CD4-positive, alpha-beta memory T cell (primary cell): Measurements from ENCODE around the gene RGS3. TPM values are rescaled to one million over a fixed set of nuclear protein-coding genes. Genes with fewer than 3 reads are reported as not detected.

Experiments
- CTCF ChIA-PET: fragments of 350-600 bp; sonication (Branson Sonifier 250); formaldehyde crosslinking; loops from one replicate; lab custom pipeline; 2021; ENCODE audit warnings: inconsistent platforms; ENCODE audit not compliant: partially characterized antibody; lab: Charles Lee
- POLR2A ChIA-PET: fragments of 350-600 bp; sonication (Branson Sonifier 250); formaldehyde crosslinking; loops from one replicate; lab custom pipeline; 2021; ENCODE audit not compliant: partially characterized antibody; lab: Charles Lee
- DNase-seq, 5 donors: peaks; one replicate each; pipeline versions ENCODE4 v3.0.0 to v3.0.0-alpha.2; 2020 to 2022; ENCODE audit warnings: mixed read lengths in 1 of 5
- H3K27ac ChIP-seq: one replicate; pipeline ENCODE4 v1.7.0; 2013; ENCODE audit warnings: low read depth, low read length
- H3K27me3 ChIP-seq: 2 replicates; pipeline ENCODE4 v1.7.0; 2013; ENCODE audit warnings: mild to moderate bottlenecking, low read length, moderate library complexity; ENCODE audit not compliant: insufficient read depth
- H3K36me3 ChIP-seq: 2 replicates; pipeline ENCODE4 v1.7.0; 2013; ENCODE audit warnings: mild to moderate bottlenecking, low read length, moderate library complexity; ENCODE audit not compliant: insufficient read depth
- H3K4me1 ChIP-seq: 2 replicates; pipeline ENCODE4 v1.7.0; 2013; ENCODE audit warnings: mild to moderate bottlenecking, low read length, moderate library complexity; ENCODE audit not compliant: insufficient read depth
- H3K4me3 ChIP-seq, 2 donors: one replicate each; pipeline ENCODE4 v1.7.0; 2013; ENCODE audit warnings: low read length in 2 of 2, mild to moderate bottlenecking in 1 of 2
- H3K9me3 ChIP-seq, 2 donors: one replicate each; pipeline ENCODE4 v1.7.0; 2013; ENCODE audit warnings: low read length in 2 of 2, control low read depth in 1 of 2; ENCODE audit not compliant: control insufficient read depth in 1 of 2
- H3K27ac Mint-ChIP-seq, 7 donors: one replicate each; pipeline ENCODE4 v1.8.0; 2020 to 2021; ENCODE audit warnings: mixed read lengths in 7 of 7, mild to moderate bottlenecking in 6 of 7, inconsistent platforms in 3 of 7, moderate library complexity in 3 of 7
- H3K27me3 Mint-ChIP-seq, 2 donors: one replicate each; pipeline ENCODE4 v1.8.0; 2020 to 2021; ENCODE audit warnings: mixed read lengths in 2 of 2
- H3K36me3 Mint-ChIP-seq, 2 donors: one replicate each; pipeline ENCODE4 v1.8.0; 2020 to 2021; ENCODE audit warnings: mixed read lengths in 2 of 2, inconsistent platforms in 1 of 2, mild to moderate bottlenecking in 1 of 2
- H3K4me1 Mint-ChIP-seq, 4 donors: one replicate each; pipeline ENCODE4 v1.8.0; 2020 to 2021; ENCODE audit warnings: mixed read lengths in 4 of 4, mild to moderate bottlenecking in 1 of 4
- H3K4me3 Mint-ChIP-seq, 8 donors: one replicate each; pipeline ENCODE4 v1.8.0; 2020 to 2021; ENCODE audit warnings: mixed read lengths in 8 of 8, mild to moderate bottlenecking in 7 of 8, moderate library complexity in 6 of 8, inconsistent platforms in 3 of 8
- H3K9me3 Mint-ChIP-seq, 8 donors: one replicate each; pipeline ENCODE4 v1.8.0; 2020 to 2021; ENCODE audit warnings: mixed read lengths in 8 of 8, mild to moderate bottlenecking in 5 of 8, inconsistent platforms in 3 of 8, moderate library complexity in 1 of 8
- intact Hi-C: fragments of 100-400 bp; cut with micrococcal nuclease; formaldehyde crosslinking; loops from one replicate; pipeline ENCODE4 v1.15.1; 2023
- polyA plus RNA-seq, 2 donors: library from polyadenylated mRNA; unstranded; fragments of 300-500 nt; fragmentation: Illumina TruSeq; gene quantifications; one replicate each; pipeline ENCODE4 v1.2.3, GENCODE V29; 2021
- total RNA-seq, 2 experiments: library from RNA; stranded (reverse); gene quantifications; one replicate each; pipeline ENCODE4 v1.2.3, GENCODE V29; 2021

RGS3 gene
- total and polyA plus RNA-seq, 4 experiments from 2014 or later = 3.4 to 23.2 (median 18.0) TPM

DNA sequence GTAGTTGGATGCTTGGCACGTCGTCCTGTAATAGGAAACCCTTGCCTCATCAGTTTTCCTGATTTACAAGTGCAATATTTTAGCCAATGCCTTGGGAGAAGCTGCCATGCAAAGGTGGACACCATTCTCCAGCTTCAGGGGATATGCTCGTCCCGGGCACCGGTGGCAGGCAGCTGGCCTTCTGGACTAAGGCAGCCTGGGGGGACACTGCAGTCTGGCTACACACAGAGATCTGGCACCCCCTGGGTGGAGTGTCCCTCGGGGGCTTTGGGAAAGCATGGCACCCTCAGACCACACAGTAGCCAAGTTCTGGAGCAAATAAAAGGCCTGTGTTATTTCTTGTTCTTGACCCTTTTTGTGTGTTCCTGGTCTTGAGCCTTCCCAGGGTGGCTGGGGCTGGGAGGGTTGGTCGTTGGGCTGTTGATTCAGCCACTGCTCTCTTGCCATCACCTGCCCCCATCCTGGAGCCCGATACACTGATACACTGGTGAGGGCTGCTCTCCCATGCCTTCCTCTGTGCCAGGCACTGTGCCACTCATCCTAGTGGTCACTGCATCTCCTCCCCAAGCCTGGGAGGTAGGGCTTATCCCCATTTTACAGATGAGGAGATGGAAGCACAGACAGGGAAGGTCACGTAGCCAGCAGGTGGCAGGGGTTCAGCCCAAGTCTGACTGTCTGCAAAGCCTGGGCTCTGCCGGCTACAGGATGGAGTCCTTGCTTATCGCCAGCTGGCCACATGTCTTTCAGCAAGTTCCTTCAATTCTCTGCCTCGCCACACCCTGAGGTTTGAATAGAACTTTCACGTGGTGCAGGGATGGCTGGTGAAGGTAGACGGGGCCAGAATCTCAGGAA is 134.1 kb downstream of the RGS3 start:
- intact Hi-C loops = no loop called here
- Histone ChIP-seq H3K9me3 (no peaks in the 10 kb centered on the region), H3K27me3 (no peaks in the 10 kb centered on the region), H3K27ac (no peak overlapping the region), H3K36me3 (peaks cover 27% of the 10 kb centered on the region), H3K4me3 (no peak overlapping the region), H3K4me1 (no peaks in the 10 kb centered on the region)
- H3K9me3 Mint-ChIP-seq = no peaks in the 10 kb centered on the region
- no peak overlapping the region for H3K4me3 Mint-ChIP-seq
- H3K4me1 Mint-ChIP-seq = peaks cover 0 to 4% (median 4%) of the 10 kb centered on the region in 4 donors
- ChIA-PET CTCF (interaction anchor here (0.9 to 2.4 kb wide), 3 partner anchors 16 to 62 kb away, joined by 3 to 5 read pairs (median 4); no protein-coding TSS in a partner anchor), POLR2A (no interaction called here)
- peaks cover 17 to 34% of the 10 kb centered on the region in 2 donors for H3K36me3 Mint-ChIP-seq
- no peak for DNase-seq
- H3K27ac Mint-ChIP-seq = peak overlapping the region in 3 of 7 donors; percentile 14 to 58 (median 30)
- no peaks in the 10 kb centered on the region for H3K27me3 Mint-ChIP-seq

DNA sequence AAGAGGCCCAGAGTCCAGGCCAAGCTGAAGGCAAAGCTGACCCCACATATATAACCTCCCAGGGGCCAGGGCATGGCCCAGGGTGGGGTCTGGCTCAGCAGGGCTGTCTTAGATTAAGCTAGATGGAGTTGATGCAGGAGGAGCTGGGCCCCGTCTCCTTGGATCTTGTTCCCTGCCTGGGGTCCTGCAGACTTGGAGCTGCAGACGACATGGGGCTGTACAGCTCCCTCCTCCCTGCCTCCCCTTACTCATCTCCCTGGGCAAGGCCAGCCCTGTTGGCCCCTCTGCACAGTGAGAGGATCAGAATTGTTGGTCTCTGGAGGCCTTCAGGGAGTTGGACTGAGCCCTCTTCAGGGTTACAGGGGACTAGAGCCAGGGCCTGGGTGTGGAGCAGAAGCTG is 134.9 kb downstream of the RGS3 start:
- H3K27me3 ChIP-seq = no peaks in the 10 kb centered on the region
- Mint-ChIP-seq H3K36me3 (peaks cover 17 to 30% of the 10 kb centered on the region in 2 donors), H3K9me3 (no peaks in the 10 kb centered on the region), H3K27ac (no peak overlapping the region), H3K27me3 (no peaks in the 10 kb centered on the region), H3K4me3 (no peak overlapping the region), H3K4me1 (peaks cover 0 to 2% (median under 1%) of the 10 kb centered on the region in 4 donors)
- H3K4me1 ChIP-seq = no peaks in the 10 kb centered on the region
- ChIA-PET CTCF (interaction anchor here (1.8 to 2.4 kb wide), 2 partner anchors 16 to 57 kb away, joined by 4 to 5 read pairs; no protein-coding TSS in a partner anchor), POLR2A (no interaction called here)
- DNase-seq = no peak
- H3K9me3 ChIP-seq = no peaks in the 10 kb centered on the region
- H3K4me3 ChIP-seq = no peak overlapping the region
- no peak overlapping the region for H3K27ac ChIP-seq
- intact Hi-C loops = no loop called here
- peaks cover 27% of the 10 kb centered on the region for H3K36me3 ChIP-seq

DNA sequence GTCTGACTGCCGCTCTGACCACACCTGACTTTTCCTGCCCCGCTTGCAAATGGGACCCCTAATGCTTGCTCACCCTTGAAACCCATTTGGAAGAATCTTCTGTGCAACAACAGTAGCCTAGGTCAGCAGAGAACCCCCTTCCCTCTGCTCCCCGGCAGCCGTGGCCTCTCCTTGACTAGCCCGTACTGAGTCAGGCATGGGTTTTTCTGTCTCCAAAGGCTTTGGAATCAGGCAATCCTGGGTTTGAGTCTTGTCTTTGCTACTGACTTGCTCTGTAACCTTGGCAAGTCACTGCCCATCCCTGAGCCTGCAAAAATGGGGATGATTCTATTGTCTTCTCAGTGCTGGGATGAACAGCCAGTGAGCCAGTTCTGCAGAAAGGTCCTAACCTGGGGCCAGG is 135.4 kb downstream of the RGS3 start:
- no peaks in the 10 kb centered on the region for H3K9me3 ChIP-seq
- H3K9me3 Mint-ChIP-seq = no peaks in the 10 kb centered on the region
- no peaks in the 10 kb centered on the region for H3K27me3 Mint-ChIP-seq
- H3K4me3 ChIP-seq = no peak overlapping the region
- H3K36me3 Mint-ChIP-seq = peaks cover 17 to 30% of the 10 kb centered on the region in 2 donors
- H3K27ac Mint-ChIP-seq = peak overlapping the region in 1 of 7 donors; percentile 18
- no peak for DNase-seq
- H3K27me3 ChIP-seq = no peaks in the 10 kb centered on the region
- no peak overlapping the region for H3K27ac ChIP-seq
- peaks cover 27% of the 10 kb centered on the region for H3K36me3 ChIP-seq
- intact Hi-C loops = no loop called here
- no peak overlapping the region for H3K4me3 Mint-ChIP-seq
- no peaks in the 10 kb centered on the region for H3K4me1 ChIP-seq
- CTCF ChIA-PET = interaction anchor here (1.8 kb wide), 1 partner anchor 17 kb away, joined by 4 read pairs; no protein-coding TSS in a partner anchor
- peaks cover 0 to 2% (median under 1%) of the 10 kb centered on the region in 4 donors for H3K4me1 Mint-ChIP-seq
- POLR2A ChIA-PET = no interaction called here

DNA sequence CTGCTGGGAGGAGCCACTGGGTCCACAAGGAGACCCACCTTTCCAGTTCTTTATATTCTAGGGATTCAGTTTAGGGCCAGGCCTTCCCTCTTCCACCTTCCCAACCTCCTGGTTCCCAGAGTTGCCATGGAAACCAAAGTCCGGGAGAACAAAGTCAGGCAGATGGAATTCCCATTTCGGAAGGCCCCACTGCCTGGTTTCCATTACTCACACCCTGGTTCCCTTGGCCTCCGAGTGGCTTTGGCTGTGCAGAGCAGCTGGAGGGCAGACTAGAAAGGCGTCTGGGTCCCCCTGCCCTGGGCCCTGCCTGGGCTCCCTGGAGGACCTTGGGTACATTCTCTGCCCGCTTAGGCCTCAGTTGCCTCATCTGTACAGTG is 136.1 kb downstream of the RGS3 start:
- CTCF ChIA-PET = interaction anchor here (2.2 kb wide), 1 partner anchor 8 kb away, joined by 5 read pairs; no protein-coding TSS in a partner anchor

DNA sequence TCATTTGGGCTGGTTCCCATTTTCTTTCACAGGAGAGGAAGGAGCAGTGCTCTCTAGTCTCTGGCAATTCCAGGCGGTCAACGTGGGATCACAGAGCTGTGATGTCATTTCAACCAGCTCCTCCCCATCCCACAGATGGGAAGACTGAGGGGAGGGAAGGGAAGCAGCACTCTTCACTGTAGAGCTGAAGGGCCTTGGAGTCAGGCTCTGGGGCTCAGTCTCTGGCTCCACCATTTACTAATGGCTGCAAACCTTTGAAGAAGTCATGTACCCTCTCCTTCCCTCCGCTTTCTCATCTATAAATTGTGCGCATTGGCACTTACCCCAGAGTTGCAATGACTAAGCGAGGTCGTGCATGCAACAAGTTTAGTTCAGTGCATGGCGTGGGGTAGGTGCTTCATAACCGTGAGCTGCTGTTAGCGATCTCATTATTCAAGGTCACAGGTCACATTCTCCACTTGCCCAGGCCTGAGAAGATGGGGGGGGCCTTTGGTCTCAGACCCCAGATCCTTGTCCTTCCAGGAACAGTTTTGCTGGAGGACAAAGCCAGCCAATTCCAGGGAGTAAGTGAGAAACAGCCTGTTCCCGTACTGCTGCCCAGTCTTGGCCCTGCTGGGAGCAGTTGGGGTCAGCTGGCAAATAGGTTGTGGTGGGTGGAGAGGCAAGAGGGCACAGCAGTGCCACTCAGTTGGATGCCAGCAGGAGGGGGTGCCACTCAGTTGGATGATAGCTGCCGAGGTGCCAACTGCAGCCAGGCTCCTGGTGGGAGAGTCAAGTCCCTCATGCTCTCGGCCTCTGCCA is 136.7 kb downstream of the RGS3 start:
- no peaks in the 10 kb centered on the region for H3K9me3 ChIP-seq
- H3K4me1 ChIP-seq = no peaks in the 10 kb centered on the region
- peak overlapping the region in 1 of 7 donors; percentile 52 for H3K27ac Mint-ChIP-seq
- H3K27me3 Mint-ChIP-seq = no peaks in the 10 kb centered on the region
- peaks cover 17 to 26% of the 10 kb centered on the region in 2 donors for H3K36me3 Mint-ChIP-seq
- POLR2A ChIA-PET = no interaction called here
- peaks cover 0 to 2% (median under 1%) of the 10 kb centered on the region in 4 donors for H3K4me1 Mint-ChIP-seq
- intact Hi-C loops = no loop called here
- CTCF ChIA-PET = interaction anchor here (2.2 kb wide), 1 partner anchor 8 kb away, joined by 5 read pairs; no protein-coding TSS in a partner anchor
- no peaks in the 10 kb centered on the region for H3K27me3 ChIP-seq
- H3K4me3 Mint-ChIP-seq = no peak overlapping the region
- H3K27ac ChIP-seq = no peak overlapping the region
- H3K36me3 ChIP-seq = peaks cover 25% of the 10 kb centered on the region
- no peak overlapping the region for H3K4me3 ChIP-seq
- DNase-seq = no peak
- H3K9me3 Mint-ChIP-seq = no peaks in the 10 kb centered on the region

More for the DNA sequence above, 136.1 kb downstream of the RGS3 start:
- Histone ChIP-seq H3K27ac (no peak overlapping the region), H3K36me3 (peaks cover 27% of the 10 kb centered on the region), H3K4me1 (no peaks in the 10 kb centered on the region), H3K4me3 (no peak overlapping the region), H3K27me3 (no peaks in the 10 kb centered on the region), H3K9me3 (no peaks in the 10 kb centered on the region)
- intact Hi-C loops = no loop called here
- no peaks in the 10 kb centered on the region for H3K9me3 Mint-ChIP-seq
- H3K36me3 Mint-ChIP-seq = peaks cover 17 to 30% of the 10 kb centered on the region in 2 donors
- no peaks in the 10 kb centered on the region for H3K27me3 Mint-ChIP-seq
- no peak overlapping the region for H3K4me3 Mint-ChIP-seq
- POLR2A ChIA-PET = no interaction called here
- no peak overlapping the region for H3K27ac Mint-ChIP-seq
- peaks cover 0 to 2% (median under 1%) of the 10 kb centered on the region in 4 donors for H3K4me1 Mint-ChIP-seq
- DNase-seq = no peak

DNA sequence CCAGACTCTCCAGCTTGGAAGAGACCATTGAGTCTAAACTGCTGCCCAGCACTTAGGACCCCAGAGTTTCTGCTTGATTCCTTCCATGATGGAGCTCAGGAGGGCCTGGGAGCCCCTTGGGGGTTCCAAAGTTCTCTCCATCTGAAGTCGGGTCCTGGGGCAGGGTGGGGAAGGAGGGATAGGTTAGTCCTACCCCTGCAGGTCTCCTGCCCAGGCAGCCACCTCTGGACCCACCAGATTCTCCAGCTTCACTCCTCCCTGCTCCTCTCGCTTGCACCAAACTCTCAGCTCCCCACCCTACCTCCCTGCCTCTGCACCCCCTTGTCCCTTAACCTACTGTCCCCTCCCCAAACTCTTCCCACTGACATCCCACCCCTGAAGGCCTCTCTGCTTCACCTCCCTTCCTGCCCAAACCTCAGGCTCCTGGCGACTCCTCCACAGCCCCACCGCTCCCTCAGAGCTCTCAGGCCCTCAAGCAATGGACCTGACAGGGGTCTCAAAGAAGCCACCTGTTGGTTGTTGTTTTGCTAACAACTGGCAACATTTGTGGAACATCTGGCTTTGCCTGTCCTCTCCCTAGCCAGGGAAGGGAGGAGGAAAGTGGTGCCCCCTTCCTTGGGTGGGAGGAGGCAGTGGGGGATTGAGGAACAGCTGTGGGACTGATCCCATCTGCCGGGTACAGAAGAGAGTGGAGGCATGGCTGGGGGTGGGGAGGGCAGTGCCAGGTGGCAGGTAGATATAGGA is 137.5 kb downstream of the RGS3 start:
- Histone ChIP-seq H3K27ac (no peak overlapping the region), H3K27me3 (no peaks in the 10 kb centered on the region), H3K36me3 (peaks cover 18% of the 10 kb centered on the region), H3K4me3 (no peak overlapping the region), H3K4me1 (no peaks in the 10 kb centered on the region), H3K9me3 (no peaks in the 10 kb centered on the region)
- Mint-ChIP-seq H3K27me3 (no peaks in the 10 kb centered on the region), H3K4me3 (no peak overlapping the region), H3K36me3 (peaks cover 12 to 19% of the 10 kb centered on the region in 2 donors), H3K9me3 (no peaks in the 10 kb centered on the region), H3K4me1 (peaks cover 0 to 2% (median under 1%) of the 10 kb centered on the region in 4 donors), H3K27ac (no peak overlapping the region)
- intact Hi-C loops = no loop called here
- ChIA-PET POLR2A (no interaction called here), CTCF (interaction anchor here (2.2 kb wide), 1 partner anchor 9 kb away, joined by 5 read pairs; no protein-coding TSS in a partner anchor)
- DNase-seq = no peak
